Measurements from ENCODE around the gene SFTPA1.
"Not testable (repeated sequence)": the region's sequence is repeated elsewhere in the genome, so short reads cannot be mapped to it uniquely, and the experiment has no call there.

The SFTPA1 gene

GRCh38 chr10:79611193-79611976 lies 646 bp downstream of the SFTPA1 start:
- DNase-seq (ENCODE audit: low read depth, low spot score): not testable (repeated sequence)

DNA sequence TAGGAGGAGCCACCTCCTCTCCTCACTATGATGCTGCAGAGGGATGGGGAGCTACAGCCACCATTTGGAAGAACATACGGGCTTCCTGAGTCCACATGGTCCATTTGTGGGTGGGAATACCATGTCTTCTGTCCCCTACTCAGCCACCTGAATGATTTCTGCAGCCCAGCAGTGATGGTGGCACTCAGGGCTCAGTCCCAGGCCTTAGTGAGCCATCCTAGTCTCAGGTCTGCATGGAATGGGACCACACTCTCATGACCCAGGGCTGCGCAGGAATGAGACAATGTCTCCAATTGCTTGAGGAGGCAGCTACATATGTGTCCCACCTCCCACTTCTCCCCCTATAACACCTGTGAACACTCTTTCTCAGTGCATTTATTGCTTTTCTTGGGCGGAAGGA lies 4.8 kb downstream of the SFTPA1 start:
- no peak for DNase-seq (ENCODE audit: low read depth, low spot score)

DNA sequence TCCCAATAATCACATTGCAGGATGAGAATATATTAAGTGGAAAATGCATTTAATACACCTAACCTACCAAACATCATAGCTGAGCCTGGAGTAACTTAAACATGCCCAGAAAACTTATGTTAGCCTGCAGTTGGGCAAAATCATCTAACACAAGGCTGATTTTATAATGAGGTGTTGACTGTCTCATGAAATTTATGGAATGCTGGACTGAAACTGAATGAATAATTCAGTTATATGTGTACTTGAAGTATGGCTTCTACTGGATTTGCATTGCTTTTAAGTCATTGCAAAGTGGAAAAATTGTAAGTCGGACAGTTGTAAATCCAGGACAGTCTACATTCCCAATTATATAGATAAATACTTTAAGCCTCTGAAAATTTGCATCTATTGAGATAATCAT lies 5.4 kb downstream of the SFTPA1 start:
- DNase-seq (ENCODE audit: low read depth, low spot score): no peak

GRCh38 chr10:79623663-79624062 lies 12.9 kb downstream of the SFTPA1 start:
- DNase-seq (ENCODE audit: low read depth, low spot score): not testable (repeated sequence)

- no peak for DNase-seq (ENCODE audit: low read depth, low spot score)
Measured at GRCh38 chr10:79627075-79627474, 16.3 kb downstream of the SFTPA1 start.

DNA sequence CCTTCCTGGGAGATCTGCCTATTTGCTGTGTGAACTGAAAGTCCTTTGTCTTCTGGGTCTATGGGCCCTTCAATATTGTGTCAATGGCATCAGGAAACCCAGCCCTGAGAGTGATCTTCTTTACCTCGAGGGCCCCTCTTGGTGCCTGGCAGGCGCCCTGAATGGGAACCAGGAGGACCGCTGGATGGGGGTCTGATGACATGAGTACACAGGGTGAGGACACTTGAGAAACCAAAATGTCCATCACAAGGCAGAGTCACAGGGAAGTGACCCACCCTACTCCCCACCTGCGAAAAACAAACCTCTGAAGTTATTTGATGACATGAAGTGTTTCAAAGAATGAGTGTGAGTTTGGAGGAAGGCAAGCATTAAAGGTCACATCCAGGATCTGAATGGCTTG lies 17.3 kb downstream of the SFTPA1 start:
- no peak for DNase-seq (ENCODE audit: low read depth, low spot score)

DNA sequence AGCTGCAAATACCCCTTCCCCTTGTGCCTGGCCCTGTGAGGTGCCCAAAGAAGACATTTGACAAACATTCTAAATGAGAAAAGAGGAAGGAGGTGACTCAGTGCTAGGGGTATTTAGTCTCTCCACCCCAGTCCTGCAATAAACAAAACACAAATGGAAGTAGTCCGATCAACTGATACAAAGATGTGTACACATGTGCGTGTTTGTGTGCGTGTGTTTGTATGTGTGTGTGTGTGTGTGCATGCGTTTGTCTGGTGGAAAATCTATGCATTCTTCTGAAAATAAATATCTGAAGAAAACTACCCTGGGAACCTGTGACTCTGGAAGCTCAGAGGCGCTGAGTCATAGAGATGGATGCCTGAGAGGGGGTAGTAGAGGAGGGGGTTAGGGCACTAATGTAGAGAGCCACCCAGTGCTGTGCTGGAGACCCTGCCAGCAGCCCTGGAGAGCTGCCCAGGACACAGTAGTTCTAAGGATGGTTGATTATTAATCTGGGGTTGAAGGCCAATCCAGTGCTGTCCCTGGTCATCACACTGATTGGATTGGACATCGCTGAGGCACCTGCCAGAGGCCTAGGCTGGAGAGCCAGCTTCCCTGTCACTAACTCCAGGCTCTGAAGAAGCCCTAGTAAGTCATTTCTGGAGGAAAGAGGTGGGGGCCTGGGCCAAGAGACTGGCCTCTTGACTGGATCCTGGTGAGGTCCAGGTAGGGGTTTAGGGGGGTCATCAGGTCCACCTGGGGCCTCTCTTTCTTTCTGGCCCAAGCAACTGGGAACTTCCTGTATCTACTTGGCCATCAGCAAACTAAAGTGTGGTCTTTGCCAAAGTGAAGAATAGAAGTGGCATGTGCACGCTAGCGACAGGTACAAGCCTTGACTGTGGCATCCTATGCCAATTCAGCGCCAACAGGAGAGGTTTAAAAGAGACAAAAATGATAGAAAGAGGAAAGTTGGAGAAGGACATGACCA lies 18.5 kb downstream of the SFTPA1 start:
- no peak for DNase-seq (ENCODE audit: low read depth, low spot score)

DNA sequence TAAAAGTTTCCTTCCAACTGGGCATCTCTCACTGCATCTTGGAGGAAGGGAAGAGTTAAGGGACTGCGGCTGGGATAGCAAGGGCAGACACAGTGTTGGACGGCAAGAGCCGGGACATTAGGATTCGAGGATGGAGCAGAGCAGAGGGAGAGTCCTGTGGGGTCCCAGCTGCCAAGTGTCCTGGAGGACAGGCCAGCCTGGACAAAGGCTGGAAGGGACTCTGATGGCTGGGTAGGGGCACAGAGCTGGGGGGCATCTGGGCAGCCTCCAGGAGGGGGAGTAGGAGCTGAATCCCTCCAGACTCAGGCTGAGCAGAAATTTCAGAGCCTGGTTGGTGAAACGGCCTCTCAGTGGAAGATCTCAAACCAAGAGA lies 19.2 kb downstream of the SFTPA1 start:
- DNase-seq (ENCODE audit: low read depth, low spot score): no peak

DNA sequence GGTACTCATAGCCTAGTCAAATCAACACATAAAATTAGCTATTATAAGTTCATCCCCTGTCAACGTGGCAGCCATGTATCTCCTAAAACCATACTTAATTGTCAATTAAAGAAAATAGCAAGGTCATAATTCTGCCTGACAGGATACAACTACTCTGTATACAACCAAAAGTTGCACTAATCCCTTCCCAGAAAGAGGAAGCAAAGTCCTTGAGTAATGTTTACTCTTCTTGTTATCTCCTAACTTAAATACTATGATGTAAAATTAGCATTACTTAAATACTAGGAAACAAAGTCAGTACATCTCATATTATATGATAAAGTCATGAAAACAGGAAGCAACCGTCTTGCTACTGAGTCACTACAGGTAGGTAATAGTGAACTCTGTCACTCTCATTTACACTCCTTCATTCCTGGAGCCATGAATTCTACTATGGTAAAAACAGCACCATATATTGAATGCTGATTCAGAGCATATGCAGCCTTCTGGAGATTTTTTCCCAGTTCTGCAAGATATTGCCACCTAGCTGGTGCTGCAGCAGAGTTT lies 26.0 kb downstream of the SFTPA1 start:
- not testable (repeated sequence) for DNase-seq (ENCODE audit: low read depth, low spot score)

DNA sequence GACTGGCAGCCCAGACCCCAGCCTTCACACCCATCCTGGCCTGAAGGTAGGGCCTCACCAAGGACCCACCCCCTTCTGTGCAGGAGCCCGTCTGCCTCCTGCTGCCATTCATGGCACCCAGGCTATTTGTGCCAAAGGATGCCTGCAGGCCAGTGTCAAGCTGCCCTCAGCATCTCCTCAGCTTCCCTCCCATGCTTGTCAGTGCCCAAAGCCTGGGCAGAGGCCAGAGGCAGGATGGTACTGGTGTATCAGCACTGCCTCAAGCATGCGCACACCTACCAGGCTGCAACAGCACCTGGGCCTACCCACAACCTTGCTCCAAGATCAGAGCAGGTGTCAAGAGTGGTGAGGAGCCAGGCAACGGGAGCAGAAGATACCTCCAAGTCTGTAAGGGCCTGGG lies 27.6 kb downstream of the SFTPA1 start:
- DNase-seq (ENCODE audit: low read depth, low spot score): no peak

DNA sequence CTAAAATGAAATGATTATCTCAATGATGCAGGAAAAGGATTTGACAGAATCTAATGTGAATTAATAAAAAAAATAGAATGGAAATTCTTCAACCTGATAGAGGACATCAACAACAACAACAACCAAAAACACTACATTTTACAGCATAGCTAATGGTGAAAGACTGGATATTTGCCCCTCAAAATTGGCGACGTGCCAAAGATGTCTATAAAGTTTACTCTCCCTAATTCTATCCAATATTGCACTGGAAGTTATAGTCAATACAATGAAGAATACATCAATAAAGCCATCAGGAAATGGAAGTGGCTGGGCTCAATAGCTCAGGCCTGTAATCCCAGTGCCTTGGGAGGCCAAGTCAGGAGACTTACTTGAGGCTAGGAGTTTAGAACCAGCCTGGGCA lies 42.0 kb downstream of the SFTPA1 start:
- not testable (repeated sequence) for DNase-seq (ENCODE audit: low read depth, low spot score)

- not testable (repeated sequence) for DNase-seq (ENCODE audit: low read depth, low spot score)
Measured at GRCh38 chr10:79663287-79663686, 52.5 kb downstream of the SFTPA1 start.

GRCh38 chr10:79664686-79665085 lies 53.9 kb downstream of the SFTPA1 start:
- DNase-seq (ENCODE audit: low read depth, low spot score): not testable (repeated sequence)

Measured in brain pericyte (primary cell).